Activated CD4-positive, alpha-beta T cell treated with anti-CD3 and anti-CD28 coated beads, Interleukin-10, Interleukin-2, amounts not matched to agents 100 ng/mL and 50 ng/mL, durations not matched to agents 16 hours and 8 hours (primary cell): Measurements from ENCODE around the gene PCDHB6.
"Not testable (repeated sequence)": the region's sequence is repeated elsewhere in the genome, so short reads cannot be mapped to it uniquely, and the experiment has no call there.

ENCODE experiments used
- DNase-seq: peaks from one replicate; pipeline ENCODE4 v3.0.0-alpha.2; 2020

PCDHB6 gene

DNA sequence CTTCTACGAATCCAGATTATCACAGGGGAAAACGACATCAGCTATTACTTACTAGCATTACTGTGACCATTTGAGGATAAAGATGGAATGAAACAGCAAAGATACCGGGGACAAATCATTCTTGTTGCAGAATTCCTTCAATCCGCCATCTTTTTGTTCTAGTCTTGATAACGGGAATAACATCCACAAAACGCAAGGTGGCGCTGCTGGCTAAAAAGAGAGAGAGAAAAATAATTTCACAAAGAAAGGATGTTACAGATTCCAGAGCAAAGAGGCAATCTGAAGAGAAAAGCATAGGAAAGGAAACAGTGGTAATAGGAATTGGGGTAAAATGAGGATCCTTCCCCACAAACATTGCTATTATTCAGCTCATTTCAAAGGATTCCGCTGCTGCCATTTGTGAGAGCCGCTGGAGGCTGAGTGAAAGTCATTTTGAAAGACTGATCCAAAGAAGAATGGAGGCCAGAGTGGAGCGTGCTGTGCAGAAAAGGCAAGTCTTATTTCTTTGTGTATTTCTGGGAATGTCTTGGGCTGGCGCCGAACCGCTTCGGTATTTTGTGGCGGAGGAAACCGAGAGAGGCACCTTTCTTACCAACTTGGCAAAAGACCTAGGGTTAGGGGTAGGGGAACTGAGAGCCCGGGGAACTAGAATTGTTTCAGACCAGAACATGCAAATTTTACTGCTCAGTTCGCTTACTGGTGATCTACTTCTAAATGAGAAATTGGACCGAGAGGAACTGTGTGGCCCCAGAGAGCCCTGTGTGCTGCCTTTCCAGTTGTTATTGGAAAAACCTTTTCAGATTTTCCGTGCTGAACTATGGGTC is 22.7 kb downstream of the PCDHB6 start, which contains the start of gene PCDHB7:
Gene PCDHB7, plus strand, starts transcription at position 264 of the 824 bp plus-strand sequence. Its CDS starts 192 bp downstream, at position 456.
- peak; percentile 3 for DNase-seq

DNA sequence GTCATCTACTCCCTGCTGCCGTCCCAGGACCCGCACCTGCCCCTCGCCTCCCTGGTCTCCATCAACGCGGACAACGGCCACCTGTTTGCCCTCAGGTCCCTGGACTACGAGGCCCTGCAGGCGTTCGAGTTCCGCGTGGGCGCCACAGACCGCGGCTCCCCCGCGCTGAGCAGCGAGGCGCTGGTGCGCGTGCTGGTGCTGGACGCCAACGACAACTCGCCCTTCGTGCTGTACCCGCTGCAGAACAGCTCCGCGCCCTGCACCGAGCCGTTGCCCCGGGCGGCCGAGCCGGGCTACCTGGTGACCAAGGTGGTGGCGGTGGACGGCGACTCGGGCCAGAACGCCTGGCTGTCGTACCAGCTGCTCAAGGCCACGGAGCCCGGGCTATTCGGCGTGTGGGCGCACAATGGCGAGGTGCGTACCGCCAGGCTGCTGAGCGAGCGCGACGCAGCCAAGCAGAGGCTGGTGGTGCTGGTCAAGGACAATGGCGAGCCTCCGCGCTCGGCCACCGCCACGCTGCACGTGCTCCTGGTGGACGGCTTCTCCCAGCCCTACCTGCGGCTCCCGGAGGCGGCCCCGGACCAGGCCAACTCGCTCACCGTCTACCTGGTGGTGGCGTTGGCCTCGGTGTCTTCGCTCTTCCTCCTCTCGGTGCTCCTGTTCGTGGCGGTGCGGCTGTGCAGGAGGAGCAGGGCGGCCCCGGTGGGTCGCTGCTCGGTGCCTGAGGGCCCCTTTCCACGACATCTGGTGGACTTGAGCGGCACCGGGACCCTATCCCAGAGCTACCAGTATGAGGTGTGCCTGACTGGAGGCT is 24.6 kb downstream of the PCDHB6 start:
- not testable (repeated sequence) for DNase-seq

DNA sequence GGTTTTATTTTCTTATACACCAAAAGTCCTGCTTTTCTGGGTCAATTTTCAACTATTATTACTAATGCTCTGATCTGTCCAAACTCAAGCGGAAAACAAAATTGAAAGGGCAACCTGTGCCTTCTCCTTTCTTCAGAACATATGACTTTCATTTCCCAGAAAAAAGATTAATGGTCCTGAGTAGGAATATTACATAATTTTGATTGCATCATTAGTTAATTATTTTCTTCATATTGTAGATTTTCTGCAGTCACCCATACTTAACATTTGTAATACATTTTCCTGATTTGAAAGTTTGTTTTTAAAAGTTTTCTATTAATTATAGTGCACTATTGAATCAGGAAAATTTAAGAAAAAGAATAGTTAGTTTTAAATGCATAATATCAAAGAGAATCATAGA is 26.1 kb downstream of the PCDHB6 start:
- DNase-seq, result no peak

DNA sequence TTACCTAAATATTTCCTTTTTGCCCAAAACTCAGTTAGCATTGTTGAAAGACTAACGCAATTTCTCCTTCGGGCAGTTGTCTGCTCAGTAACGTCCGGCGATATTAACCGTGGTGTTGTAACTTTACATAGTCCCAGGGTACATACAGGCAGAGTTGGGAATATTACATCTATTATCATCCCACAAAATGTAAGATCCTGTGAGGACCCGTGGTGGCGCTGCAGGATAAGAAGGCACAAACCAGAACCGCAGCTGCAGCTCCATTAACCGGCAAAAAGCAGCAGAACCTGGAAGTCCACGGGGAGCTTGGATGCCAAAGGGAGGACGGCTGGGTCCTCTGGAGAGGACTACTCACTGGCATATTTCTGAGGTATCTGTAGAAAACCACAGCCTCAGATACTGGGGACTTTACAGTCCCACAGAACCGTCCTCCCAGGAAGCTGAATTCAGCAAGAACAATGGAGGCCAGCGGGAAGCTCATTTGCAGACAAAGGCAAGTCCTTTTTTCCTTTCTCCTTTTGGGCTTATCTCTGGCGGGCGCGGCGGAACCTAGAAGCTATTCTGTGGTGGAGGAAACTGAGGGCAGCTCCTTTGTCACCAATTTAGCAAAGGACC is 27.8 kb downstream of the PCDHB6 start, which contains the start of gene PCDHB8:
Gene PCDHB8, plus strand, starts transcription at position 214 of the 615 bp plus-strand sequence. Its CDS starts 245 bp downstream, at position 459.
- not testable (repeated sequence) for DNase-seq

DNA sequence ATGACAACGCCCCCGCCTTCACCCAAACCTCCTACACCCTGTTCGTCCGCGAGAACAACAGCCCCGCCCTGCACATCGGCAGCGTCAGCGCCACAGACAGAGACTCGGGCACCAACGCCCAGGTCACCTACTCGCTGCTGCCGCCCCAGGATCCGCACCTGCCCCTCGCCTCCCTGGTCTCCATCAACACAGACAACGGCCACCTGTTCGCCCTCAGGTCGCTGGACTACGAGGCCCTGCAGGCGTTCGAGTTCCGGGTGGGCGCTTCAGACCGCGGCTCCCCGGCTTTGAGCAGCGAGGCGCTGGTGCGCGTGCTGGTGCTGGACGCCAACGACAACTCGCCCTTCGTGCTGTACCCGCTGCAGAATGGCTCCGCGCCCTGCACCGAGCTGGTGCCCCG is 29.5 kb downstream of the PCDHB6 start:
- not testable (repeated sequence) for DNase-seq

DNA sequence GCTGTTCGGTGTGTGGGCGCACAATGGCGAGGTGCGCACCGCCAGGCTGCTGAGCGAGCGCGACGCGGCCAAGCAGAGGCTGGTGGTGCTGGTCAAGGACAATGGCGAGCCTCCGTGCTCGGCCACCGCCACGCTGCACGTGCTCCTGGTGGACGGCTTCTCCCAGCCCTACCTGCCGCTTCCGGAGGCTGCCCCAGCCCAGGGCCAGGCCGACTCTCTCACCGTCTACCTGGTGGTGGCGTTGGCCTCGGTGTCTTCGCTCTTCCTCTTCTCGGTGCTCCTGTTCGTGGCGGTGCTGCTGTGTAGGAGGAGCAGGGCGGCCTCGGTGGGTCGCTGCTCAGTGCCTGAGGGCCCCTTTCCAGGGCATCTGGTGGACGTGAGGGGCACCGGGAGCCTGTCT is 30.0 kb downstream of the PCDHB6 start:
- DNase-seq, result not testable (repeated sequence)

DNA sequence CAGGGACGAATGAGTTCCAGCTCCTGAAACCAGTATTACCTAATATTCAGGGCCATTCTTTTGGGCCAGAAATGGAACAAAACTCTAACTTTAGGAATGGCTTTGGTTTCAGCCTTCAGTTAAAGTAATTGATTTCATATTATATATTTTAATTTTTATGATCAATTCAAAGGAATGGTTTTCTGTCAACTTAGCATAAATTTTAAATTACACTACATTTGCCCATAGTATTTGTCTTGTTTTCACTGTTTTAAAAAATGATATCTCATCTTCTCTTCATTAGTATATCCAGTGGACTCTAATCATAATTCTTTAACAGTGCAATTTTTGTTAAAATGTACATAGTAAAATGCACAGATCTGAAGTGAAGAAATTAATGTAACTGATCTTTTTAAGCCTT is 30.5 kb downstream of the PCDHB6 start:
- no peak for DNase-seq

DNA sequence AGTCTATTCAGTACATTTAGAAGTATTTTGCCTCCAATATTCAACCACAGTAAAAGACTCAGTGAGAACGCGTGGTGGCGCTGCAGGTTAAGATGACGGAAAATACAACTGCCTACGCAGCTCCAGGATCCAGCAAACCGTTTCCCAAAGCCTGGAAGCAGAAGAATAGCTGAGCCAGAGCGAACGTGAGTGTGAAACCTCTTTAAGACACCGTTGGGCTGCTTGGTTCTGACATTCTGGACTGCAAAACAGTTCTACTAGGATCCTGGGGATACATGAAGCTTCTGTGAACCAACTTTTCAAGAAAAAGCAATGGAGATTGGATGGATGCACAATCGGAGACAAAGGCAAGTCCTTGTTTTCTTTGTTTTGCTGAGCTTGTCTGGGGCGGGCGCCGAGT is 32.4 kb downstream of the PCDHB6 start, which contains the start of gene PCDHB16:
Gene PCDHB16, plus strand, starts transcription at position 140 of the 400 bp plus-strand sequence. Its CDS starts 173 bp downstream, at position 313.
- DNase-seq, result no peak

DNA sequence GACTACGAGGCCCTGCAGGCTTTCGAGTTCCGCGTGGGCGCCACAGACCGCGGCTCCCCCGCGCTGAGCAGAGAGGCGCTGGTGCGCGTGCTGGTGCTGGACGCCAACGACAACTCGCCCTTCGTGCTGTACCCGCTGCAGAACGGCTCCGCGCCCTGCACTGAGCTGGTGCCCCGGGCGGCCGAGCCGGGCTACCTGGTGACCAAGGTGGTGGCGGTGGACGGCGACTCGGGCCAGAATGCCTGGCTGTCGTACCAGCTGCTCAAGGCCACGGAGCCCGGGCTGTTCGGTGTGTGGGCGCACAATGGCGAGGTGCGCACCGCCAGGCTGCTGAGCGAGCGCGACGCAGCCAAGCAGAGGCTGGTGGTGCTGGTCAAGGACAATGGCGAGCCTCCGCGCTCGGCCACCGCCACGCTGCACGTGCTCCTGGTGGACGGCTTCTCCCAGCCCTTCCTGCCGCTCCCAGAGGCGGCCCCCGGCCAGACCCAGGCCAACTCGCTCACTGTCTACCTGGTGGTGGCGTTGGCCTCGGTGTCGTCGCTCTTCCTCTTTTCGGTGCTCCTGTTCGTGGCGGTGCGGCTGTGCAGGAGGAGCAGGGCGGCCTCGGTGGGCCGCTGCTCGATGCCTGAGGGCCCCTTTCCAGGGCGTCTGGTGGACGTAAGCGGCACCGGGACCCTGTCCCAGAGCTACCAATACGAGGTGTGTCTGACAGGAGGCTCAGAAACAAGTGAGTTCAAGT is 34.4 kb downstream of the PCDHB6 start:
- not testable (repeated sequence) for DNase-seq

DNA sequence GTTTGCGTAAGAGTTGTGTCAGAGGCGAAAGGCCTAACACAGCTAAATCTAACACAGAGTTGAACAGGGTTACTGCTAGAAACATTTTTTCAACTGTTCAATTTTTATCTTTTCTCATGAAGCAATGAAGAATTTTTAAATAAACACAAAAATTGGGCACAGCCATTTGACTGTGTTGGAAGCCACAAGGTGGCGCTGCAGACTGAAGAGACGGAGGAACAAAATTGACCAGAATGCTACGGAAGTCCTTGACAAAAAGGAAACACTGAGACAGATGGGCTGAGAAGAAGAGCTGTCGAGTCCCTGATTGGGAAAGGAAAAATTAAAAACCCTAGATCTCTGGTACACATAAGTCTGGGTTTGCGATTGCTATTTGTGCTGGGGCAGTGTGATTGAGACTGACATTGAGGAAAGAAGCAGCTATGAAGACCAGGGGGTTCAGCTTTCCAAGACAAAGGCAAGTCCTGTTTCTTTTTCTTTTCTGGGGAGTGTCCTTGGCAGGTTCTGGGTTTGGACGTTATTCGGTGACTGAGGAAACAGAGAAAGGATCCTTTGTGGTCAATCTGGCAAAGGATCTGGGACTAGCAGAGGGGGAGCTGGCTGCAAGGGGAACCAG is 37.1 kb downstream of the PCDHB6 start, which contains the start of gene PCDHB9:
Gene PCDHB9, plus strand, starts transcription at position 265 of the 616 bp plus-strand sequence. Its CDS starts 158 bp downstream, at position 423.
- peak; percentile 6 for DNase-seq

DNA sequence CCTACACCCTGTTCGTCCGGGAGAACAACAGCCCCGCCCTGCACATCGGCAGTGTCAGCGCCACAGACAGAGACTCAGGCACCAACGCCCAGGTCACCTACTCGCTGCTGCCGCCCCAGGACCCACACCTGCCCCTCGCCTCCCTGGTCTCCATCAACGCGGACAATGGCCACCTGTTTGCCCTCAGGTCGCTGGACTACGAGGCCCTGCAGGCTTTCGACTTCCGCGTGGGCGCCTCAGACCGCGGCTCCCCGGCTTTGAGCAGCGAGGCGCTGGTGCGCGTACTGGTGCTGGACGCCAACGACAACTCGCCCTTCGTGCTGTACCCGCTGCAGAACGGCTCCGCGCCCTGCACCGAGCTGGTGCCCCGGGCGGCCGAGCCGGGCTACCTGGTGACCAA is 38.8 kb downstream of the PCDHB6 start:
- DNase-seq, result not testable (repeated sequence)

DNA sequence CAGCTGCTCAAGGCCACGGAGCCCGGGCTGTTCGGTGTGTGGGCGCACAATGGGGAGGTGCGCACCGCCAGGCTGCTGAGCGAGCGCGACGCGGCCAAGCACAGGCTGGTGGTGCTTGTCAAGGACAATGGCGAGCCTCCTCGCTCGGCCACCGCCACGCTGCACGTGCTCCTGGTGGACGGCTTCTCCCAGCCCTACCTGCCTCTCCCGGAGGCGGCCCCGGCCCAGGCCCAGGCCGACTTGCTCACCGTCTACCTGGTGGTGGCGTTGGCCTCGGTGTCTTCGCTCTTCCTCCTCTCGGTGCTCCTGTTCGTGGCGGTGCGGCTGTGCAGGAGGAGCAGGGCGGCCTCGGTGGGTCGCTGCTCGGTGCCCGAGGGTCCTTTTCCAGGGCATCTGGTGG is 39.3 kb downstream of the PCDHB6 start:
- not testable (repeated sequence) for DNase-seq

DNA sequence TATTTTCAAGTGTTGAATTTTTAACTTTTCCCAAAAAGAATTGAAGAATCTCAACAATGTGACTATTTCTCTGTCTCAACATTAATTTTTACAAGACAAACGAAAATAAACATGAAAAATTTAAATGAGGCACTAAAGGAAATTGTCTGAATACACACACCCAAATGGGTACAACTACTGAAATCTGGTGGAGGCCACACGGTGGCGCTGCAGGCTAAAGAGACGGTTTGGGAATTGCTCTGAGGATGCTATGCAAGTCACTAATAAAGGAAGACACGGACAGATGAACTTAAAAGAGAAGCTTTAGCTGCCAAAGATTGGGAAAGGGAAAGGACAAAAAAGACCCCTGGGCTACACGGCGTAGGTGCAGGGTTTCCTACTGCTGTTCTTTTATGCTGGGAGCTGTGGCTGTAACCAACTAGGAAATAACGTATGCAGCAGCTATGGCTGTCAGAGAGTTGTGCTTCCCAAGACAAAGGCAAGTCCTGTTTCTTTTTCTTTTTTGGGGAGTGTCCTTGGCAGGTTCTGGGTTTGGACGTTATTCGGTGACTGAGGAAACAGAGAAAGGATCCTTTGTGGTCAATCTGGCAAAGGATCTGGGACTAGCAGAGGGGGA is 42.4 kb downstream of the PCDHB6 start, which contains the start of gene PCDHB10:
Gene PCDHB10, plus strand, starts transcription at position 244 of the 616 bp plus-strand sequence. Its CDS starts 200 bp downstream, at position 444.
- peak; percentile 20 for DNase-seq

DNA sequence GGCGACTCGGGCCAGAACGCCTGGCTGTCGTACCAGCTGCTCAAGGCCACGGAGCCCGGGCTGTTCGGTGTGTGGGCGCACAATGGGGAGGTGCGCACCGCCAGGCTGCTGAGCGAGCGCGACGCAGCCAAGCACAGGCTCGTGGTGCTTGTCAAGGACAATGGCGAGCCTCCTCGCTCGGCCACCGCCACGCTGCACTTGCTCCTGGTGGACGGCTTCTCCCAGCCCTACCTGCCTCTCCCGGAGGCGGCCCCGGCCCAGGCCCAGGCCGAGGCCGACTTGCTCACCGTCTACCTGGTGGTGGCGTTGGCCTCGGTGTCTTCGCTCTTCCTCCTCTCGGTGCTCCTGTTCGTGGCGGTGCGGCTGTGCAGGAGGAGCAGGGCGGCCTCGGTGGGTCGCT is 44.5 kb downstream of the PCDHB6 start:
- DNase-seq, result not testable (repeated sequence)

DNA sequence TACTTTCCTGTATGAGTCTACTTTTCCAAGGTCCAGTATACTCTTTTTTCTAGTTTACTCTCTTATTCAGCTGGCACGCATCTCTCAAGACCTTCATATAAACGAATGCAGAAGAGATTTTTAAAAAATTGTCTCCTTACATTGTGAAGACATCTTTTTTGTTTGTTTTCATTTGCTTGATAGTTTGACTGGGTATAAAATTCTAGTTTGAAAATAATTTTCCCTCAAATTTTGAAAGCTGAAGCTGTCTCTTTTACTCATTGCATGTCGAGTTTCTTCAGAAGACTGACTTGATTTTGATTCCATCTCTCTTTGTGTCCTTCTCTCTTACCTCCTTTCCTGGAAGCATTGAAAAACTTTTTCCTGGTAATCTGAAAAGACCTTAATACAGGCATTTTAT is 46.5 kb downstream of the PCDHB6 start:
- DNase-seq, result no peak

DNA sequence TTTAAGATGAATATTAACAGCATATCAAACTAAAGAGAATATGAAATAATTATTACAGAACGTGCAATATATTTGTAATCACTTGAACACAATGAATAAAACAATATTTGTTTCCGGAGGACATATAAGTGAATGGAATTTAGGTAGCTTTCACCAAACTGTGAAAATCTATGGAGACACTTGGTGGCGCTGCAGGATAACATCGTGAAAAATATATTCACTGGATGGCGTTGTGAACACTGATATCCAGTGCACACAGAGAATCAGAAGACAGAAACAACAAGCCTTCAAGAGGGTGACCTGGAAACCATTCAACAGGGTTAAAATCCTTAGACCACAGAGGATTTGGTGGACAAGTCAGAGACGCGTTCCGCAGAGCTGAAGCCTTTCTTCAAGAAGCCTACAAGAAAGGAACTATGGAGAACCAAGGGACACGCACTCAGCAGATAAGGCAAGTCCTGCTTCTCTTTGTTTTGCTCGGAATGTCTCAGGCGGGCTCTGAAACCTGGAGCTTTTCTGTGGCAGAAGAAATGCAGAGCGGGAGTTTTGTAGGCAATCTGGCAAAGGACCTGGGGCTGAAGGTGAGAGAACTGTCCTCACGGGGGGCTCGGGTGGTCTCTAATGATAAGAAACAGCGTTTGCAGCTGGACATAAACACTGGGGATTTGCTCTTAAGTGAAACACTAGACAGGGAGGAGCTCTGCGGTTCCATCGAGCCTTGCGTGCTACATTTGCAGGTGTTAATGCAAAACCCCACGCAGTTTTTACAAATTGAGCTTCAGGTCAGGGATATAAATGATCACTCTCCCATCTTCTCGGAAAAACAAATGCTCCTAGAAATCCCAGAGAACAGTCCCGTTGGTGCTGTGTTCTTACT is 49.7 kb downstream of the PCDHB6 start, which contains the start of gene PCDHB11:
Gene PCDHB11, plus strand, starts transcription at position 269 of the 877 bp plus-strand sequence. Its CDS starts 148 bp downstream, at position 417.
- no peak for DNase-seq

DNA sequence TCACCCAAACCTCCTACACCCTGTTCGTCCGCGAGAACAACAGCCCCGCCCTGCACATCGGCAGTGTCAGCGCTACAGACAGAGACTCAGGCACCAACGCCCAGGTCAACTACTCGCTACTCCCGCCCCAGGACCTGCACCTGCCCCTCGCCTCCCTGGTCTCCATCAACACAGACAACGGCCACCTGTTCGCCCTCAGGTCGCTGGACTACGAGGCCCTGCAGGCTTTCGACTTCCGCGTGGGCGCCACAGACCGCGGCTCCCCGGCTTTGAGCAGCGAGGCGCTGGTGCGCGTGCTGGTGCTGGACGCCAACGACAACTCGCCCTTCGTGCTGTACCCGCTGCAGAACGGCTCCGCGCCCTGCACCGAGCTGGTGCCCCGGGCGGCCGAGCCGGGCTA is 51.3 kb downstream of the PCDHB6 start:
- DNase-seq, result not testable (repeated sequence)

DNA sequence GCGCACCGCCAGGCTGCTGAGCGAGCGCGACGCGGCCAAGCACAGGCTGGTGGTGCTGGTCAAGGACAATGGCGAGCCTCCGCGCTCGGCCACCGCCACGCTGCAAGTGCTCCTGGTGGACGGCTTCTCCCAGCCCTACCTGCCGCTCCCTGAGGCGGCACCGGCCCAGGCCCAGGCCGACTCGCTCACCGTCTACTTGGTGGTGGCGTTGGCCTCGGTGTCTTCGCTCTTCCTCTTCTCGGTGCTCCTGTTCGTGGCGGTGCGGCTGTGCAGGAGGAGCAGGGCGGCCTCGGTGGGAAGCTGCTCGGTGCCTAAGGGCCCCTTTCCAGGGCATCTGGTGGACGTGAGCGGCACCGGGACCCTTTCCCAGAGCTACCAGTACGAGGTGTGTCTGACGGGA is 51.8 kb downstream of the PCDHB6 start:
- not testable (repeated sequence) for DNase-seq
